NCI-H1048 (cell line): ENCODE data around the gene GALNT6.
"Not testable (repeated sequence)": the region's sequence is repeated elsewhere in the genome, so short reads cannot be mapped to it uniquely, and the experiment has no call there.

Experiments used
- DNase-seq: peaks from one replicate; lab custom pipeline; 2025; lab: John Stamatoyannopoulos, UW

Gene GALNT6

GRCh38 chr12:51323317-51323960, 67.8 kb downstream of the GALNT6 start:
- no peak for DNase-seq

- no peak for DNase-seq
Measured at GRCh38 chr12:51322452-51322851, 68.8 kb downstream of the GALNT6 start.

- DNase-seq, result no peak
Measured at GRCh38 chr12:51321882-51322281, 69.3 kb downstream of the GALNT6 start.

GRCh38 chr12:51320695-51321320, 70.4 kb downstream of the GALNT6 start:
- DNase-seq, result no peak

- no peak for DNase-seq
Measured at GRCh38 chr12:51320311-51320694, 70.9 kb downstream of the GALNT6 start.

- no peak for DNase-seq
Measured at GRCh38 chr12:51318846-51319599, 72.2 kb downstream of the GALNT6 start.

GRCh38 chr12:51318057-51318806, 73.0 kb downstream of the GALNT6 start:
- DNase-seq, result not testable (repeated sequence)

- no peak for DNase-seq
Measured at GRCh38 chr12:51311389-51311788, 79.8 kb downstream of the GALNT6 start.

GRCh38 chr12:51307655-51308593, 83.3 kb downstream of the GALNT6 start:
- DNase-seq, result no peak

GRCh38 chr12:51306507-51306906, 84.7 kb downstream of the GALNT6 start:
- no peak for DNase-seq
